PC-3 (cell line): ENCODE results near the gene MAT1A.

Source experiments
- EZH2phosphoT487 ChIP-seq: fragments of 300-600 bp; sonication (generic); IDR thresholded peaks from 2 replicates; pipeline ENCODE4 v1.6.1; 2018; ENCODE audit warnings: mild to moderate bottlenecking, antibody characterized with exemption, low read length, borderline replicate concordance
- TF ChIP-seq, protein P1 (sequence below): fragments of 300-600 bp; sonication (generic); conservative IDR thresholded peaks from 2 replicates; pipeline ENCODE4 v1.5.1; 2017; ENCODE audit warnings: antibody characterized with exemption, low read depth, mild to moderate bottlenecking, low read length

DNA sequence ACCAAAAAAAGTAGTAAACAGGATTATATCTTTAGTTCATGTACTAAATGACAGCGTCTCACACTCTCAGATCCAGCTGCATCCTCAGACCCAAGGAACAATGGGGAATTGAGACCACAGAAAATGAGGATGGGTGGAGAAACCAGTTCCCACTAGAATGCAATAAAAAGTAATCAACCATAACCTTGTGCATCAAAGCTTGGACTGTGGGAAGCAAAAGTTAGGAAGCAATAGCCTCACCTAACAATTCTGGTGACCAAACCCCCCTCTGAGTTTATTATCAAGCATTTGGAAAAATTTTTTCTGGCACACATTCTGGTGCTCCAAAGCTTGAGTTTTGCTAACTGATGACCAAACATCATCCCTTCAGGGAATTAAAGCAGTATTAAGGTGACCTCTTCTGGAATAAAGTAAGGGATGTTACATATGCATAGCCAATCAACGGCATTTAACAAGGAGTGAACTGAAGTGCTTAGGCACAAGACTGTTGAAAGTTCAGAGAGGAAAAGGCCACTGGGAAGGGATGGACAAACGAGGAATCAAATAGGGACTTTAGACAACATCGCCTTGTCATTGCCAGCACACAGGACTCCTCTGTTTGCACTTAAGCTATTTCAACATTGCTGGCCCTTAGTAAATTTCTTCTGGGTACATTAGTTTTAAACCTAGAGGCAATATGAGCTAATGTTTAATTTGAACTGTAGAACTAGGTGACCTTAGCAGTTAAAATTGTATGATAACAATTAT lies 1.2 kb upstream of the MAT1A start:
- TF ChIP-seq, protein P1, sequence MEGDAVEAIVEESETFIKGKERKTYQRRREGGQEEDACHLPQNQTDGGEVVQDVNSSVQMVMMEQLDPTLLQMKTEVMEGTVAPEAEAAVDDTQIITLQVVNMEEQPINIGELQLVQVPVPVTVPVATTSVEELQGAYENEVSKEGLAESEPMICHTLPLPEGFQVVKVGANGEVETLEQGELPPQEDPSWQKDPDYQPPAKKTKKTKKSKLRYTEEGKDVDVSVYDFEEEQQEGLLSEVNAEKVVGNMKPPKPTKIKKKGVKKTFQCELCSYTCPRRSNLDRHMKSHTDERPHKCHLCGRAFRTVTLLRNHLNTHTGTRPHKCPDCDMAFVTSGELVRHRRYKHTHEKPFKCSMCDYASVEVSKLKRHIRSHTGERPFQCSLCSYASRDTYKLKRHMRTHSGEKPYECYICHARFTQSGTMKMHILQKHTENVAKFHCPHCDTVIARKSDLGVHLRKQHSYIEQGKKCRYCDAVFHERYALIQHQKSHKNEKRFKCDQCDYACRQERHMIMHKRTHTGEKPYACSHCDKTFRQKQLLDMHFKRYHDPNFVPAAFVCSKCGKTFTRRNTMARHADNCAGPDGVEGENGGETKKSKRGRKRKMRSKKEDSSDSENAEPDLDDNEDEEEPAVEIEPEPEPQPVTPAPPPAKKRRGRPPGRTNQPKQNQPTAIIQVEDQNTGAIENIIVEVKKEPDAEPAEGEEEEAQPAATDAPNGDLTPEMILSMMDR = no peak
- no peak for TF ChIP-seq EZH2phosphoT487
